Transverse colon (tissue), 4 donors: ENCODE results near the gene BICD1. TPM values are rescaled to one million over a fixed set of nuclear protein-coding genes. Genes with fewer than 3 reads are reported as not detected.

ENCODE experiments used
- DNase-seq: peaks from one replicate; pipeline ENCODE4 v3.0.0-alpha.2; 2019
- H3K27ac ChIP-seq, 4 donors: fragments of 200-600 bp; sonication (generic); 2 replicates each; pipeline ENCODE4 v1.5.1; 2016 to 2018; ENCODE audit warnings: inconsistent platforms in 4 of 4
- H3K27me3 ChIP-seq: fragments of 200-600 bp; sonication (generic); 2 replicates; pipeline ENCODE4 v1.5.1; 2017; ENCODE audit warnings: inconsistent platforms
- H3K36me3 ChIP-seq, 4 donors: fragments of 200-600 bp; sonication (generic); 2 replicates each; pipeline ENCODE4 v1.5.1; 2017 to 2019; ENCODE audit warnings: inconsistent platforms in 4 of 4
- H3K4me1 ChIP-seq, 4 donors: fragments of 200-600 bp; sonication (generic); 2 replicates each; pipeline ENCODE4 v1.5.1; 2017 to 2020; ENCODE audit warnings: inconsistent platforms in 4 of 4
- H3K4me3 ChIP-seq, 4 donors: fragments of 200-600 bp; sonication (generic); 1 replicate in 1 of 4; 2 replicates in 3 of 4; pipeline versions ENCODE4 v1.5.1 to v1.6.1; 2017 to 2019; ENCODE audit warnings: inconsistent platforms in 4 of 4
- H3K9me3 ChIP-seq, 2 donors: fragments of 200-600 bp; sonication (generic); 2 replicates each; pipeline ENCODE4 v1.5.1; 2017 to 2019; ENCODE audit warnings: inconsistent platforms in 2 of 2
- CTCF ChIP-seq, 5 experiments: fragments of 200-600 bp in 3 of 5; fragments of 450-650 bp in 2 of 5; sonication (generic) in 3 of 5; IDR thresholded peaks; 1 replicate in 2 of 5; 2 replicates in 3 of 5; pipeline ENCODE4 v1.5.1; 2016 to 2017; ENCODE audit warnings: antibody characterized with exemption in 5 of 5, inconsistent platforms in 3 of 5, mild to moderate bottlenecking in 2 of 5, moderate library complexity in 1 of 5
- EP300 ChIP-seq: sonication (generic); formaldehyde crosslinking; IDR thresholded peaks from one replicate; pipeline ENCODE4 v1.6.1; 2017; ENCODE audit warnings: antibody characterized with exemption, low read depth
- POLR2A ChIP-seq: fragments of 450-650 bp; IDR thresholded peaks from one replicate; pipeline ENCODE4 v1.6.1; 2016; ENCODE audit warnings: antibody characterized with exemption, mild to moderate bottlenecking, moderate library complexity
- POLR2AphosphoS5 ChIP-seq, 3 donors: sonication (generic); formaldehyde crosslinking; IDR thresholded peaks; one replicate each; pipeline ENCODE4 v1.6.1; 2016; ENCODE audit warnings: antibody characterized with exemption in 3 of 3
- WGBS, 2 donors: methylation state at CpG; one replicate each; pipeline ENCODE4 v1.1.5; 2018; ENCODE audit warnings: low coverage in 1 of 2; 5-methylcytosine and 5-hydroxymethylcytosine counted together
- in situ Hi-C, 4 donors: fragments of 200-750 bp; cut with MboI; loops; one replicate each; pipeline versions ENCODE4 v1.15.0 to v1.15.1; 2017; ENCODE audit warnings: low sequenced_read_pairs in 3 of 4, low pct_ligation_motif_present in 1 of 4, low pct_unique_long_range_greater_than_20kb in 1 of 4
- intact Hi-C: fragments of 100-400 bp; cut with DNase I; formaldehyde crosslinking; loops from one replicate; pipeline ENCODE4 v1.15.1; 2023; ENCODE audit warnings: low total_unique reads
- total RNA-seq, 4 donors: library from RNA; depleted of rRNA; stranded (reverse); fragments of >200 nt; gene quantifications; one replicate each; pipeline ENCODE4 v1.1.0, GENCODE V29; 2016

BICD1 gene
- total RNA-seq, 4 donors from 2014 or later: 0.75 to 27.7 (median 5.2) TPM

GRCh38 chr12:32176606-32177005 is 70.0 kb downstream of the BICD1 start:
- Histone ChIP-seq H3K36me3 (no peaks in the 10 kb centered on the region), H3K4me1 (no peaks in the 10 kb centered on the region), H3K4me3 (no peak overlapping the region), H3K27ac (no peak overlapping the region), H3K27me3 (no peaks in the 10 kb centered on the region), H3K9me3 (no peaks in the 10 kb centered on the region)
- intact Hi-C loops: no loop called here
- TF ChIP-seq EP300: no peak
- no peak for TF ChIP-seq POLR2AphosphoS5 (IDR thresholded peaks at IDR 0.05)
- no peak for TF ChIP-seq POLR2A
- TF ChIP-seq CTCF (IDR thresholded peaks at IDR 0.05): no peak
- DNase-seq: no peak
- 91 to 100% methylated on average over 2 of the region's 2 CpGs for WGBS, 2 donors
- in situ Hi-C loops: loop anchor here in 1 of 4 donors (10.0 kb wide), 1 partner anchor 58 kb away; no protein-coding TSS in a partner anchor

- 92 to 100% methylated on average over 2 to 6 of the region's 6 CpGs for WGBS, 2 donors
- Histone ChIP-seq H3K9me3 (no peaks in the 10 kb centered on the region), H3K4me1 (no peaks in the 10 kb centered on the region), H3K4me3 (no peak overlapping the region), H3K27ac (no peak overlapping the region), H3K27me3 (no peaks in the 10 kb centered on the region), H3K36me3 (no peaks in the 10 kb centered on the region)
- TF ChIP-seq CTCF (IDR thresholded peaks at IDR 0.05) (no peak), POLR2AphosphoS5 (IDR thresholded peaks at IDR 0.05) (no peak), POLR2A (no peak), EP300 (no peak)
- intact Hi-C loops (no loop called here), in situ Hi-C loops (loop anchor here in 1 of 4 donors (10.0 kb wide), 1 partner anchor 56 kb away; no protein-coding TSS in a partner anchor)
- no peak for DNase-seq
These were observed 71.8 kb downstream of the BICD1 start for GRCh38 chr12:32178341-32179010.

- no peak for TF ChIP-seq CTCF (IDR thresholded peaks at IDR 0.05)
- no peak for TF ChIP-seq EP300
- TF ChIP-seq POLR2A: no peak
- in situ Hi-C loops: loop anchor here in 1 of 4 donors (10.0 kb wide), 1 partner anchor 56 kb away; no protein-coding TSS in a partner anchor
- no peak overlapping the region for H3K4me3 ChIP-seq
- H3K9me3 ChIP-seq: no peaks in the 10 kb centered on the region
- 75 to 76% methylated on average over 6 of the region's 6 CpGs for WGBS, 2 donors
- intact Hi-C loops: no loop called here
- no peak overlapping the region for H3K27ac ChIP-seq
- no peaks in the 10 kb centered on the region for H3K27me3 ChIP-seq
- DNase-seq: no peak
- no peaks in the 10 kb centered on the region for H3K36me3 ChIP-seq
- H3K4me1 ChIP-seq: no peaks in the 10 kb centered on the region
These were observed 72.4 kb downstream of the BICD1 start for GRCh38 chr12:32179011-32179395.

- no peaks in the 10 kb centered on the region for H3K36me3 ChIP-seq
- H3K27me3 ChIP-seq: no peaks in the 10 kb centered on the region
- in situ Hi-C loops (no loop called here), intact Hi-C loops (no loop called here)
- WGBS, 2 donors: 0 to 46% methylated on average over 1 of the region's 1 CpG
- no peak for DNase-seq
- H3K27ac ChIP-seq: no peak overlapping the region
- H3K4me1 ChIP-seq: no peaks in the 10 kb centered on the region
- no peak overlapping the region for H3K4me3 ChIP-seq
- no peaks in the 10 kb centered on the region for H3K9me3 ChIP-seq
- TF ChIP-seq POLR2AphosphoS5 (IDR thresholded peaks at IDR 0.05) (no peak), CTCF (IDR thresholded peaks at IDR 0.05) (no peak), POLR2A (no peak), EP300 (no peak)
These were observed 75.0 kb downstream of the BICD1 start for GRCh38 chr12:32181498-32182175.
